HepG2 (cell line): ENCODE results near the gene AJM1. TPM values are rescaled to one million over a fixed set of nuclear protein-coding genes. Genes with fewer than 3 reads are reported as not detected.

Experiments used
- ATAC-seq: fragments of 200-7000 bp; cut with Tn5 transposase; 3 replicates; pipeline ENCODE4 v1.9.1; 2020; ENCODE audit warnings: mild to moderate bottlenecking, moderate library complexity
- BruUV-seq: library from RNA; stranded (reverse); fragments of 400-500 nt; replicated peaks from 2 replicates; lab custom pipeline; 2021; lab: Mats Ljungman, UMichigan
- CTCF ChIA-PET: fragments of 300-600 bp; formaldehyde crosslinking; extraction: SDS; loops from one replicate; lab custom pipeline; 2021; ENCODE audit warnings: low total read pairs, inconsistent platforms, low intra/inter-chr PET ratio; lab: Yijun Ruan, JAX
- POLR2A ChIA-PET: fragments of 350-600 bp; sonication (Branson Sonifier 250); formaldehyde crosslinking; loops from one replicate; lab custom pipeline; 2020; ENCODE audit warnings: antibody characterized with exemption, inconsistent platforms; lab: Yijun Ruan, JAX
- DNase-seq: peaks from one replicate; pipeline ENCODE4 v3.0.0-alpha.2; 2015; ENCODE audit warnings: low spot score
- FAIRE-seq: peaks from 3 replicates; lab custom pipeline; 2011; peaks lifted over from hg19 to GRCh38; lab: Jason Lieb, UNC
- H2AFZ ChIP-seq: one replicate; pipeline ENCODE4 v1.6.1; 2011; ENCODE audit warnings: low read length, inconsistent platforms
- H3K27ac ChIP-seq: fragments of 300-600 bp; 3 replicates; pipeline ENCODE4 v1.8.0; 2011; ENCODE audit warnings: mixed run types, mild to moderate bottlenecking, mixed read lengths, low read length, inconsistent platforms; ENCODE audit not compliant: insufficient read depth; ENCODE audit errors: extremely low read length
- H3K27me3 ChIP-seq, 2 experiments: fragments of 200-600 bp in 1 of 2; 2 replicates in 1 of 2; 3 replicates in 1 of 2; pipeline versions ENCODE4 v1.6.0 to v1.8.0; 2011; ENCODE audit warnings: low read length in 2 of 2, mild to moderate bottlenecking in 2 of 2, moderate library complexity in 2 of 2, inconsistent platforms in 1 of 2; ENCODE audit not compliant: insufficient read depth in 2 of 2, control insufficient read depth in 1 of 2
- H3K36me3 ChIP-seq, 2 experiments: fragments of 200-600 bp in 1 of 2; replicated peaks in 1 of 2; 2 replicates in 1 of 2; 3 replicates in 1 of 2; pipeline versions ENCODE4 v1.5.1 to v1.8.0; 2011; ENCODE audit warnings: low read length in 2 of 2, inconsistent platforms in 1 of 2; ENCODE audit not compliant: insufficient read depth in 2 of 2, control insufficient read depth in 1 of 2
- H3K4me1 ChIP-seq: 2 replicates; pipeline ENCODE4 v1.5.1; 2012; ENCODE audit warnings: low read length, inconsistent platforms; ENCODE audit not compliant: insufficient read depth
- H3K4me2 ChIP-seq: 2 replicates; pipeline ENCODE4 v1.6.0; 2011; ENCODE audit warnings: low read depth, low read length, inconsistent platforms
- H3K4me3 ChIP-seq, 3 experiments: fragments of 200-600 bp in 1 of 3; sonication (generic), shearing (Covaris generic) in 1 of 3; replicated peaks in 1 of 3; 2 replicates each; pipeline ENCODE4 v1.5.1; 2011 to 2016; ENCODE audit warnings: low read length in 3 of 3, inconsistent platforms in 2 of 3, low read depth in 2 of 3, mild to moderate bottlenecking in 2 of 3, control low read depth in 1 of 3, mixed read lengths in 1 of 3; ENCODE audit not compliant: insufficient read depth in 1 of 3
- H3K79me2 ChIP-seq: one replicate; pipeline ENCODE4 v1.6.1; 2011; ENCODE audit warnings: low read length, inconsistent platforms; ENCODE audit not compliant: insufficient read depth
- H3K9ac ChIP-seq: 2 replicates; pipeline ENCODE4 v1.6.0; 2011; ENCODE audit warnings: mild to moderate bottlenecking, low read depth, low read length, inconsistent platforms; ENCODE audit not compliant: insufficient read depth
- H3K9me3 ChIP-seq: 2 replicates; pipeline ENCODE4 v1.5.1; 2012; ENCODE audit warnings: mild to moderate bottlenecking, low read length
- H4K20me1 ChIP-seq: 2 replicates; pipeline ENCODE4 v1.6.0; 2011; ENCODE audit warnings: inconsistent platforms, mild to moderate bottlenecking, low read length, moderate library complexity; ENCODE audit not compliant: insufficient read depth
- AKAP8 ChIP-seq: sonication (generic); formaldehyde crosslinking; IDR thresholded peaks from 2 replicates; pipeline ENCODE4 v1.5.1; 2020; ENCODE audit warnings: mild to moderate bottlenecking, missing genetic modification reagents
- ARID3A ChIP-seq: IDR thresholded peaks from 2 replicates; pipeline ENCODE4 v1.6.1; 2012; ENCODE audit warnings: low read depth, low read length, improper control_type of control experiment
- ATF4 ChIP-seq, 2 experiments: fragments of 450-650 bp in 1 of 2; sonication (generic) in 1 of 2; formaldehyde crosslinking; IDR thresholded peaks; 2 replicates each; pipeline versions ENCODE4 v1.5.0 to v1.8.0; 2020 to 2022; ENCODE audit warnings: mild to moderate bottlenecking in 1 of 2, missing genetic modification reagents in 1 of 2
- DR1 ChIP-seq: sonication (generic); formaldehyde crosslinking; IDR thresholded peaks from 2 replicates; pipeline ENCODE4 v1.8.0; 2021; ENCODE audit warnings: mild to moderate bottlenecking, missing genetic modification reagents, inconsistent platforms
- ERF ChIP-seq: IDR thresholded peaks from 2 replicates; pipeline ENCODE4 v1.6.1; 2018; ENCODE audit warnings: missing biosample characterization, missing genetic modification reagents
- KDM5A ChIP-seq: fragments of 200-600 bp; sonication (generic); IDR thresholded peaks from 2 replicates; pipeline ENCODE4 v1.7.0; 2018; ENCODE audit warnings: antibody characterized with exemption, mild to moderate bottlenecking, low read length, borderline replicate concordance
- POLR2G ChIP-seq: fragments of 200-400 bp; formaldehyde crosslinking; IDR thresholded peaks from 2 replicates; pipeline ENCODE4 v1.6.1; 2018; ENCODE audit warnings: mild to moderate bottlenecking, low read depth, low read length, moderate library complexity
- SRSF4 ChIP-seq: fragments of 200-400 bp; formaldehyde crosslinking; IDR thresholded peaks from one replicate; pipeline ENCODE4 v1.6.1; 2018; ENCODE audit warnings: mild to moderate bottlenecking, low read depth, low read length, moderate library complexity; ENCODE audit not compliant: poor library complexity, severe bottlenecking
- ZBTB38 ChIP-seq: sonication (generic); formaldehyde crosslinking; IDR thresholded peaks from 2 replicates; pipeline ENCODE4 v1.5.1; 2020; ENCODE audit warnings: mild to moderate bottlenecking, missing genetic modification reagents
- ZNF275 ChIP-seq: sonication (generic); formaldehyde crosslinking; IDR thresholded peaks from 2 replicates; pipeline ENCODE4 v1.8.0; 2022; ENCODE audit warnings: missing genetic modification reagents, mild to moderate bottlenecking, inconsistent platforms, borderline replicate concordance
- ZNF446 ChIP-seq: sonication (generic); formaldehyde crosslinking; IDR thresholded peaks from 2 replicates; pipeline ENCODE4 v1.5.0; 2020; ENCODE audit warnings: mild to moderate bottlenecking, missing genetic modification reagents
- ZNF501 ChIP-seq: sonication (generic); formaldehyde crosslinking; IDR thresholded peaks from 2 replicates; pipeline ENCODE4 v1.5.1; 2020; ENCODE audit warnings: mild to moderate bottlenecking, moderate library complexity, missing genetic modification reagents
- ZNF724P ChIP-seq: sonication (generic); formaldehyde crosslinking; IDR thresholded peaks from 2 replicates; pipeline ENCODE4 v1.8.0; 2022; ENCODE audit warnings: missing genetic modification reagents, borderline replicate concordance
- ZNF777 ChIP-seq: sonication (generic); formaldehyde crosslinking; IDR thresholded peaks from 2 replicates; pipeline ENCODE4 v1.4.0; 2020; ENCODE audit warnings: missing genetic modification reagents
- WGBS: methylation state at CpG from one replicate; pipeline ENCODE4 v1.1.6; 2017; ENCODE audit warnings: low lambda C conversion rate; 5-methylcytosine and 5-hydroxymethylcytosine counted together
- in situ Hi-C: cut with HindIII; loops from 2 replicates; pipeline ENCODE4 v1.10.0; 2017; ENCODE audit warnings: low pct_unique_long_range_greater_than_20kb; ENCODE audit not compliant: extremely low pct_ligation_motif_present
- intact Hi-C: fragments of 100-400 bp; cut with micrococcal nuclease; formaldehyde crosslinking; loops from one replicate; pipeline ENCODE4 v1.10.0; 2022; ENCODE audit not compliant: unreplicated experiment
- polyA plus RNA-seq, 8 experiments: library from polyadenylated mRNA; depleted of rRNA in 3 of 8; stranded (reverse) in 7 of 8; unstranded in 1 of 8; fragments of >200 nt; fragmentation: Illumina TruSeq in 4 of 8; extraction: Trizol in 4 of 8; gene quantifications; 2 replicates each; pipeline versions ENCODE4 v1.2.1 to v1.2.3, GENCODE V29; 2011 to 2016; ENCODE audit warnings: low read depth in 4 of 8, missing spikeins in 1 of 8, mixed read lengths in 1 of 8; ENCODE audit not compliant: insufficient read depth in 1 of 8
- total RNA-seq, 5 experiments: library from RNA; depleted of rRNA; stranded (reverse); fragments of >200 nt; fragmentation: Illumina TruSeq; extraction: Trizol; gene quantifications; 2 replicates each; pipeline ENCODE4 v1.2.3, GENCODE V29; 2016; ENCODE audit warnings: low read depth in 1 of 5
- TF ChIP-seq, protein P1 (sequence below): sonication (generic); formaldehyde crosslinking; IDR thresholded peaks from 2 replicates; pipeline ENCODE4 v1.8.0; 2022; ENCODE audit warnings: missing genetic modification reagents, mild to moderate bottlenecking, borderline replicate concordance

AJM1 gene
- total and polyA plus RNA-seq, 2 of the 13 experiments (the other 11 are each of a cell fraction or from before 2014, with no cell fraction given), result 1.1 to 1.2 TPM

DNA sequence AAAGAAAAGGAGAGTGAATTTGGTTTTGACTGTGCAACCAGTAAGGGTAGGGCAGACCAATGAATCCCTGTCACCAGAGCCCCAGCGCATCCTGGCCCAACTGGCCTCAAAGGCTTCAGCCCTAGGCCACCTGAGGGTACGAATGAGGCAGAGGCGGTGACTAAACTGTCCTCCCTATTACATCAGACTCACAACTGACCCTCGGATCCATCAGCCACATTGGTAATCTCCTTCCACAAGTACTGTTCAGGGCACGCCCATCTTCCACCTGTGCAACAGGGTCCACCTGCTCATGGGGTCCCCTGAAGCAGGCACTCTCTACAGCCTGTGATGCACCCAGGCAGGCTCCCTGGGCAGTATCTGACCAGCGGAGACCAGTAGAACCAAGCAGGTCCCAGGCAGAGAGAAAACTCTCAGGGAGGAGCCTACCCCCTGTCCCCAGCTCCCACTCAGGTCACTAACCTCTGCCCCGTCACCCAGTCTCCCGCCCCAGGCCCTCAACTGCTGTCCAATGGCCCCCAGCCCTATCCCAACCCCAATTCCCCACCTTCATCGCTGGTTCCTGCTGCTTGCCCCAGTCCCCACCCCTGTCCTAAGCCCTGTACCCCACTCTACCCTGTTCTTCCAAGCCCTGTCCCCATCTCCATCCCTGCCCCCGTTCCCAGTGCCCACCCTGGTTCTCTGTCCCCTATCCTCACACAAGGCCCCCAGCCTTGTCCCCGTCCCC lies 22.9 kb downstream of the AJM1 start:
- no peaks in the 10 kb centered on the region for H3K27me3 ChIP-seq
- intact Hi-C loops (no loop called here), in situ Hi-C loops (no loop called here)
- peak overlapping the region; percentile 81 to 87 (median 87) for H3K4me3 ChIP-seq
- peaks cover 16 to 37% of the 10 kb centered on the region in 2 experiments for H3K36me3 ChIP-seq
- peak overlapping the region; percentile 83 for H3K4me2 ChIP-seq
- H3K4me1 ChIP-seq, result peaks cover 35% of the 10 kb centered on the region
- POLR2A ChIA-PET, result interaction anchor here (0.6 to 1.4 kb wide), 3 partner anchors 10 to 18 kb away, joined by 3 to 6 read pairs (median 5); no protein-coding TSS in a partner anchor
- DNase-seq (no peak), FAIRE-seq (no peak), ATAC-seq (peak; percentile 5)
- H2AFZ ChIP-seq, result no peak overlapping the region
- CTCF ChIA-PET, result no interaction called here
- no TSS peak for BruUV-seq
- H4K20me1 ChIP-seq, result 0 out of 2 replicates have a peak, but pooled peaks cover 7% of the 10 kb centered on the region
- H3K27ac ChIP-seq, result peak overlapping the region; percentile 38
- H3K79me2 ChIP-seq, result peaks cover 20% of the 10 kb centered on the region
- H3K9me3 ChIP-seq, result no peaks in the 10 kb centered on the region
- 27% methylated on average over 7 of the region's 11 CpGs for WGBS
- H3K9ac ChIP-seq, result peak overlapping the region; percentile 90
- TF ChIP-seq ZNF446 (CRISPR knock-in tag) (no peak), SRSF4 (no peak), ZNF777 (CRISPR knock-in tag) (no peak), ZNF501 (CRISPR knock-in tag) (0 out of 2 replicates have a peak, but pooled peaks have one; percentile 24), ZNF275 (CRISPR knock-in tag) (no peak), DR1 (no peak), ATF4 (CRISPR knock-in tag; IDR thresholded peaks at IDR 0.05) (peak in 1 of 2 experiments; percentile 90; a peak in 2 of 4 replicates), AKAP8 (no peak), POLR2G (0 out of 2 replicates have a peak, but pooled peaks have one; percentile 40), KDM5A (no peak), ZNF724P (0 out of 2 replicates have a peak, but pooled peaks have one; percentile 36), ARID3A (no peak), ERF (CRISPR knock-in tag) (no peak), ZBTB38 (CRISPR knock-in tag) (no peak)
- TF ChIP-seq, protein P1, sequence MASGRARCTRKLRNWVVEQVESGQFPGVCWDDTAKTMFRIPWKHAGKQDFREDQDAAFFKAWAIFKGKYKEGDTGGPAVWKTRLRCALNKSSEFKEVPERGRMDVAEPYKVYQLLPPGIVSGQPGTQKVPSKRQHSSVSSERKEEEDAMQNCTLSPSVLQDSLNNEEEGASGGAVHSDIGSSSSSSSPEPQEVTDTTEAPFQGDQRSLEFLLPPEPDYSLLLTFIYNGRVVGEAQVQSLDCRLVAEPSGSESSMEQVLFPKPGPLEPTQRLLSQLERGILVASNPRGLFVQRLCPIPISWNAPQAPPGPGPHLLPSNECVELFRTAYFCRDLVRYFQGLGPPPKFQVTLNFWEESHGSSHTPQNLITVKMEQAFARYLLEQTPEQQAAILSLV (CRISPR knock-in tag), result no peak
